Left lung (tissue), 10 donors: ENCODE measurements around the gene MAP3K14. TPM values are rescaled to one million over a fixed set of nuclear protein-coding genes. Genes with fewer than 3 reads are reported as not detected.

Experiments
- ATAC-seq: fragments of 200-7000 bp; cut with Tn5 transposase; one replicate; pipeline ENCODE4 v1.9.1; 2020; ENCODE audit warnings: moderate library complexity
- DNase-seq, 4 donors: peaks; one replicate each; pipeline ENCODE4 v3.0.0-alpha.2; 2013 to 2020
- H3K27ac ChIP-seq, 2 donors: fragments of 200-600 bp; sonication (generic) in 1 of 2; one replicate each; pipeline versions ENCODE4 v1.5.0 to v1.8.0; 2020 to 2021
- H3K27me3 ChIP-seq, 2 donors: fragments of 200-600 bp; sonication (generic) in 1 of 2; one replicate each; pipeline versions ENCODE4 v1.5.0 to v1.8.0; 2020 to 2021
- H3K36me3 ChIP-seq, 2 donors: fragments of 200-600 bp; sonication (generic) in 1 of 2; one replicate each; pipeline versions ENCODE4 v1.5.0 to v1.8.0; 2020 to 2021
- H3K4me1 ChIP-seq, 2 donors: fragments of 200-600 bp; one replicate each; pipeline ENCODE4 v1.8.0; 2021
- H3K4me3 ChIP-seq, 2 donors: fragments of 200-600 bp; sonication (generic) in 1 of 2; one replicate each; pipeline versions ENCODE4 v1.5.0 to v1.8.0; 2020 to 2021; ENCODE audit warnings: mild to moderate bottlenecking in 1 of 2
- H3K9me3 ChIP-seq, 2 donors: fragments of 200-600 bp; sonication (generic) in 1 of 2; one replicate each; pipeline versions ENCODE4 v1.5.0 to v1.8.0; 2020 to 2021
- intact Hi-C, 2 donors: fragments of 100-400 bp; cut with DNase I; formaldehyde crosslinking; loops; one replicate each; pipeline versions ENCODE4 v1.11.2 to v1.14.2; 2022
- polyA plus RNA-seq, 6 donors: library from polyadenylated mRNA; unstranded; fragments of 120-200 nt; gene quantifications; one replicate each; pipeline ENCODE4 v1.2.1, GENCODE V29; 2013; ENCODE audit not compliant: insufficient read length in 6 of 6
- total RNA-seq, 2 donors: library from RNA; stranded (reverse); fragmentation: NEBNext Ultra II Directional; extraction: Animal tissue kit (Norgen Biotek cat#: 25700); gene quantifications; one replicate each; pipeline ENCODE4 v1.2.1, GENCODE V29; 2021
- TF ChIP-seq, protein P1 (sequence below), 2 donors: fragments of 200-600 bp; sonication (generic) in 1 of 2; IDR thresholded peaks; one replicate each; pipeline versions ENCODE4 v1.5.0 to v1.8.0; 2021; ENCODE audit warnings: antibody characterized with exemption in 2 of 2
- donor health status: DM: no; HTN: yes; CAD: no.
- donor health status: DM: no; HTN: no; CAD: no.

The MAP3K14 gene
- total and polyA plus RNA-seq, 8 donors = 6.3 to 13.1 (median 7.7) TPM

DNA sequence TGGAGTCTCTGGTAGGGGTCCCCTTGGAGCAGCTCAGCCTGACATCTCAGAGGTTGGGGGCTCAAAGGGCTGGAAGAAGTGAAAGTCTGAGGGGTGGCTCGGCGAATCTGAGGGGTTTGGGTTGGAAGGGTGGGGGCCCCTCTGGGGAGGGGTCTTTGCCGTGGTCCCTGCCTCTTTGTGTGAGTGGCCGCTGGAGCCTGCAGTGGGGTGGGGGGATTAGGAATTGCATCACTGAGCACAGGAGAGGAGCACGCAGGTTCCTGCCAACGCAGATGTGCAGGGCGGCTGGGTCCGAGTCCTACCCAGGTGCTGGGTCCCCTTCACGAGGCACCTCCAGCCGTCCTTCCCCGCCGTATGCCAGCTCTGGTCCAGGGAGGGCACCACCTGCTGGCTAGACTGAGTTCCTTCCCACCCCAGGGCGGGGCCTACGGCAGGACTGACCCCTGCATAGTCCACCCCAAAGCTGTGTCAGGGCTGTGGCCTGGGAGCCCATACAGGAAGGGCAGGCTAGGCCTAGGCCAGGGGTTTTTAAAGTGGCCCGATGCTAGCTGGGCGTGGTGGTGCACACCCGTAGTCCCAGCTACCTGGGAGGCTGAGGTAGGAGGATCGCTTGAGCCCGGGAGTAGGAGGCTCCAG is 85.2 kb downstream of the MAP3K14 start:
- no peak overlapping the region for H3K4me3 ChIP-seq
- intact Hi-C loops = no loop called here
- DNase-seq (no peak), ATAC-seq (no peak)
- peaks cover 40 to 98% of the 10 kb centered on the region in 2 donors for H3K4me1 ChIP-seq
- H3K9me3 ChIP-seq = no peaks in the 10 kb centered on the region
- TF ChIP-seq, protein P1, sequence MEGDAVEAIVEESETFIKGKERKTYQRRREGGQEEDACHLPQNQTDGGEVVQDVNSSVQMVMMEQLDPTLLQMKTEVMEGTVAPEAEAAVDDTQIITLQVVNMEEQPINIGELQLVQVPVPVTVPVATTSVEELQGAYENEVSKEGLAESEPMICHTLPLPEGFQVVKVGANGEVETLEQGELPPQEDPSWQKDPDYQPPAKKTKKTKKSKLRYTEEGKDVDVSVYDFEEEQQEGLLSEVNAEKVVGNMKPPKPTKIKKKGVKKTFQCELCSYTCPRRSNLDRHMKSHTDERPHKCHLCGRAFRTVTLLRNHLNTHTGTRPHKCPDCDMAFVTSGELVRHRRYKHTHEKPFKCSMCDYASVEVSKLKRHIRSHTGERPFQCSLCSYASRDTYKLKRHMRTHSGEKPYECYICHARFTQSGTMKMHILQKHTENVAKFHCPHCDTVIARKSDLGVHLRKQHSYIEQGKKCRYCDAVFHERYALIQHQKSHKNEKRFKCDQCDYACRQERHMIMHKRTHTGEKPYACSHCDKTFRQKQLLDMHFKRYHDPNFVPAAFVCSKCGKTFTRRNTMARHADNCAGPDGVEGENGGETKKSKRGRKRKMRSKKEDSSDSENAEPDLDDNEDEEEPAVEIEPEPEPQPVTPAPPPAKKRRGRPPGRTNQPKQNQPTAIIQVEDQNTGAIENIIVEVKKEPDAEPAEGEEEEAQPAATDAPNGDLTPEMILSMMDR (IDR thresholded peaks at IDR 0.05) = peak in 1 of 2 donors; percentile 38
- peak overlapping the region in 1 of 2 donors; percentile 97 for H3K27ac ChIP-seq
- peaks cover 0 to 33% of the 10 kb centered on the region in 2 donors for H3K36me3 ChIP-seq
- H3K27me3 ChIP-seq = no peaks in the 10 kb centered on the region

DNA sequence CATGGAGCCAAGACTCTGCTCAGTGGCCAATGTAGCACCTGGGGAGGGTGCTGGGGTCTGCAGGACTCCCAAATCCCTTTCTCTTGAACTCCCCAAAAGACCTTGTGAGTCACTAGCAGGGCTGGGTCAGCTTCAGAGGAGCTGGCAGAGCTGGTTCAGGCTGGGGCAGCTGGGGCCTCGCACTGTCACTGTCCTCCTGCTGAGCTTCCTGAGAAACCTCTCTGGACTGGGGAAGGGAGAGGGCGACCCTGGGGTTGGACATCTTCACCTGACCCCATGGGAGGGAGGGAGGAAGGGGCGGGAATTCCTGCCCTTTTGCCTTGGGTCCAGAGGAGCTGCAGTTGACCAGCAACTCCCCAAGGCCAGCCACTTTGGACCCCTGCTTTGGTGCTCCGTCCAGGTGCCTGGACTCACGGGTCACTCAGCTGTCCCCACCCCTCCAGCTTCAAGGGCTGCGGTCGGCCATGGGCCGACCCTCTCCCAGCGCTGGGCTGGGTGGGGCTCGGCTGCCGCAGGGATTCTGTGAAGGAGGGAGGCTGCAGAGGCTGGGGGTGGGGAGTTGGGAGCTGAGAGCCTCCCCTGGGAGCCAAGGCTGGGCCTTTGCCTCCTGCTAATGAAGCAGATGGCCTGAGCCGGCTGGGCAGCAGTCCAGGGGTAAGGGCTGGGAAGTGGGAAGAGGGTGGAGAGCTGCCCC is 85.9 kb downstream of the MAP3K14 start:
- no peak overlapping the region for H3K4me3 ChIP-seq
- H3K9me3 ChIP-seq = no peaks in the 10 kb centered on the region
- DNase-seq (no peak), ATAC-seq (no peak)
- intact Hi-C loops = no loop called here
- peaks cover 0 to 27% of the 10 kb centered on the region in 2 donors for H3K36me3 ChIP-seq
- H3K27ac ChIP-seq = peak overlapping the region in 1 of 2 donors; percentile 97
- H3K27me3 ChIP-seq = no peaks in the 10 kb centered on the region
- TF ChIP-seq, protein P1 (IDR thresholded peaks at IDR 0.05) = no peak
- peaks cover 40 to 99% of the 10 kb centered on the region in 2 donors for H3K4me1 ChIP-seq

DNA sequence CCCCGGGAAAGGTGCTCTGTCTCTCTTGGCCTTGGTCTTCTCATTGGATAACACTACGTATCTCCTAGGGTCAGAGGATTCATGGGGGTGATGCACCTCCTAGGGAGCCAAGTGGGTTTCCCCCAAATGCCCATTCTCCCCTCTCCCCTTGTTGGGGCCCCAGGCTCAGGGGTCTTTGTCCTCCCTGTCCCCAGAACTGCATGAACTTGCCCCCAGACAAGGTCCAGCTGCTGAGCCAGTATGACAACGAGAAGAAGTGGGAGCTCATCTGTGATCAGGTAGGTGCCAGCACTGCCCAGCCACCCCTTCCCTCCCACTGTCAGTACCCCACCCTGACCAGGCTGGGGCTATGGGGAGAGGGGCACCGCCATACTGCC is 86.4 kb downstream of the MAP3K14 start:
- Histone ChIP-seq H3K27ac (peak overlapping the region; percentile 84 to 97), H3K4me1 (peaks cover 40 to 98% of the 10 kb centered on the region in 2 donors)
- no peak for DNase-seq

DNA sequence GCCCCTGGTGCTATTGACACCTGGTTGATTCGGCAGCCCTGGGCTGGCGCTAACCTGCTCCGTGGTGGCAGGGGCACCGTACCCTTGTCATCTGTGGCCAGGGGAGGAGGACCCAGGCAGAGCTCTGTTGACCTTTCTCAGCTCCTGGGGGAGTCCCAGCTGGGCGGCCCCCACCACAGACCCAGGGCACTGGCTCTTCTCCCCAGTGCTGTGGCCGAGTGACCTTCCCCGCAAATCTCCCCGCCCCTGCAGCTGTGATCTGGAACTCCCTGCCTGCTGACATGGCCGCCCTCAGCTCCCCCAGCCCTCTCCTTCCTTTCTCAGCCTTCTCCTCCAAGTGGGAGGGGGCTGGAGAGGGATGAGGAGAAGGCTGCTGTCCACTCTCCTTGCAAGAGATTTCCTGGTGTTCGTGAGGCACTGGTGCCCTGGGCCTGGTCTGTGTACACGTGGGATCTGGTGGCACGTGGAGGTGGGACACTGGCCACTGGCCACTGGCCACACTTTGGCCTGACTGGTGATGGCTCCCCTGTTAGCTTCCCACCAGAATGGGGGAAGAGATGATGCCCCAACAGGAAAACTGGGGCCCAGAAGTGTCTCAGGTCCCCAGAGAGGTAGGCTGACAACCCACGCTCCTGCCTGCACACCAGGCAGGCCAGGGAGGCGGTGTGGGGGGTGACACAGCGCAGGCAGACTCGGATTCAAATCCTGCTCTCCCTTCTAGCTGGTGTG is 87.0 kb downstream of the MAP3K14 start:
- no peak for ATAC-seq
- TF ChIP-seq, protein P1 (IDR thresholded peaks at IDR 0.05) = no peak
- intact Hi-C loops = no loop called here

More for the DNA sequence above, 86.4 kb downstream of the MAP3K14 start:
- Histone ChIP-seq H3K9me3 (no peaks in the 10 kb centered on the region), H3K4me3 (peak overlapping the region in 1 of 2 donors; percentile 72), H3K36me3 (peaks cover 0 to 21% of the 10 kb centered on the region in 2 donors), H3K27me3 (no peaks in the 10 kb centered on the region)
- intact Hi-C loops = no loop called here
- ATAC-seq = no peak
- TF ChIP-seq, protein P1 (IDR thresholded peaks at IDR 0.05) = no peak

More for the DNA sequence above, 87.0 kb downstream of the MAP3K14 start:
- peak in 1 of 4 donors; percentile 83 for DNase-seq
- Histone ChIP-seq H3K4me3 (peak overlapping the region in 1 of 2 donors; percentile 72), H3K9me3 (no peaks in the 10 kb centered on the region), H3K4me1 (peaks cover 40 to 97% of the 10 kb centered on the region in 2 donors), H3K27me3 (no peaks in the 10 kb centered on the region), H3K36me3 (peaks cover 0 to 18% of the 10 kb centered on the region in 2 donors), H3K27ac (peak overlapping the region; percentile 84 to 97)
